HepG2 (cell line): ENCODE results near the gene SIAH1. TPM values are rescaled to one million over a fixed set of nuclear protein-coding genes. Genes with fewer than 3 reads are reported as not detected.

Source experiments
- ARNTL ChIP-seq: sonication (generic); formaldehyde crosslinking; IDR thresholded peaks from 2 replicates; pipeline ENCODE4 v1.4.0; 2020; ENCODE audit warnings: mild to moderate bottlenecking, missing genetic modification reagents
- CBX5 ChIP-seq: sonication (generic); formaldehyde crosslinking; IDR thresholded peaks from 2 replicates; pipeline ENCODE4 v1.4.0; 2020; ENCODE audit warnings: missing genetic modification reagents, borderline replicate concordance
- DBP ChIP-seq: sonication (generic); formaldehyde crosslinking; IDR thresholded peaks from 2 replicates; pipeline ENCODE4 v1.4.0; 2020; ENCODE audit warnings: missing genetic modification reagents; ENCODE audit errors: not compliant biosample characterization
- EED ChIP-seq: sonication (generic); formaldehyde crosslinking; IDR thresholded peaks from 2 replicates; pipeline ENCODE4 v1.5.0; 2020; ENCODE audit warnings: mild to moderate bottlenecking, missing genetic modification reagents
- HIC2 ChIP-seq: sonication (generic); formaldehyde crosslinking; IDR thresholded peaks from 2 replicates; pipeline ENCODE4 v1.9.0; 2022; ENCODE audit warnings: low read depth, missing genetic modification reagents
- IKZF4 ChIP-seq: sonication (generic); formaldehyde crosslinking; IDR thresholded peaks from 2 replicates; pipeline ENCODE4 v1.5.1; 2020; ENCODE audit warnings: borderline replicate concordance, mild to moderate bottlenecking, low read depth, missing genetic modification reagents; ENCODE audit errors: not compliant biosample characterization
- KDM4B ChIP-seq: sonication (generic); formaldehyde crosslinking; IDR thresholded peaks from 2 replicates; pipeline ENCODE4 v1.4.0; 2020; ENCODE audit warnings: missing genetic modification reagents
- LBX2 ChIP-seq: sonication (generic); formaldehyde crosslinking; IDR thresholded peaks from 2 replicates; pipeline ENCODE4 v1.5.0; 2020; ENCODE audit warnings: missing genetic modification reagents, mild to moderate bottlenecking, borderline replicate concordance
- MEIS2 ChIP-seq: sonication (generic); formaldehyde crosslinking; IDR thresholded peaks from 2 replicates; pipeline ENCODE4 v1.9.0; 2021; ENCODE audit warnings: mild to moderate bottlenecking, missing genetic modification reagents
- MTA3 ChIP-seq: sonication (generic); formaldehyde crosslinking; IDR thresholded peaks from 2 replicates; pipeline ENCODE4 v1.4.0; 2020; ENCODE audit warnings: missing genetic modification reagents
- PLSCR1 ChIP-seq: sonication (generic); formaldehyde crosslinking; IDR thresholded peaks from 2 replicates; pipeline ENCODE4 v1.5.0; 2020; ENCODE audit warnings: missing genetic modification reagents, mild to moderate bottlenecking, borderline replicate concordance
- RARA ChIP-seq: IDR thresholded peaks from 2 replicates; pipeline ENCODE4 v1.6.1; 2016; ENCODE audit warnings: missing genetic modification reagents, missing compliant biosample characterization
- RBAK ChIP-seq: sonication (generic); formaldehyde crosslinking; IDR thresholded peaks from 2 replicates; pipeline ENCODE4 v1.5.1; 2020; ENCODE audit warnings: mild to moderate bottlenecking, missing genetic modification reagents
- SNAI1 ChIP-seq: sonication (generic); formaldehyde crosslinking; IDR thresholded peaks from 2 replicates; pipeline ENCODE4 v1.5.0; 2020; ENCODE audit warnings: mild to moderate bottlenecking, missing genetic modification reagents, borderline replicate concordance
- THAP8 ChIP-seq: sonication (generic); formaldehyde crosslinking; IDR thresholded peaks from 2 replicates; pipeline ENCODE4 v1.5.1; 2020; ENCODE audit warnings: missing genetic modification reagents, mild to moderate bottlenecking, borderline replicate concordance
- ZBTB7A ChIP-seq: sonication (generic); formaldehyde crosslinking; IDR thresholded peaks from 2 replicates; pipeline ENCODE4 v1.8.0; 2022; ENCODE audit warnings: mild to moderate bottlenecking, missing genetic modification reagents
- ZMYM4 ChIP-seq: sonication (generic); formaldehyde crosslinking; IDR thresholded peaks from 2 replicates; pipeline ENCODE4 v1.8.1; 2023; ENCODE audit warnings: mild to moderate bottlenecking, missing genetic modification reagents
- ZNF274 ChIP-seq: sonication (generic); formaldehyde crosslinking; IDR thresholded peaks from 2 replicates; pipeline ENCODE4 v1.5.1; 2020; ENCODE audit warnings: mild to moderate bottlenecking, missing genetic modification reagents
- ZNF276 ChIP-seq: sonication (generic); formaldehyde crosslinking; IDR thresholded peaks from 2 replicates; pipeline ENCODE4 v1.4.0; 2020; ENCODE audit warnings: mild to moderate bottlenecking, low read depth, missing genetic modification reagents
- ZNF557 ChIP-seq: sonication (generic); formaldehyde crosslinking; IDR thresholded peaks from 2 replicates; pipeline ENCODE4 v1.4.0; 2020; ENCODE audit warnings: missing genetic modification reagents
- ZNF703 ChIP-seq: sonication (generic); formaldehyde crosslinking; IDR thresholded peaks from 2 replicates; pipeline ENCODE4 v1.5.1; 2020; ENCODE audit warnings: missing genetic modification reagents, mild to moderate bottlenecking, moderate library complexity, borderline replicate concordance
- ZSCAN22 ChIP-seq: sonication (generic); formaldehyde crosslinking; IDR thresholded peaks from 2 replicates; pipeline ENCODE4 v1.4.0; 2020; ENCODE audit warnings: mild to moderate bottlenecking, missing genetic modification reagents
- polyA plus RNA-seq, 8 experiments: library from polyadenylated mRNA; depleted of rRNA in 3 of 8; stranded (reverse) in 7 of 8; unstranded in 1 of 8; fragments of >200 nt; fragmentation: Illumina TruSeq in 4 of 8; extraction: Trizol in 4 of 8; gene quantifications; 2 replicates each; pipeline versions ENCODE4 v1.2.1 to v1.2.3, GENCODE V29; 2011 to 2016; ENCODE audit warnings: low read depth in 4 of 8, missing spikeins in 1 of 8, mixed read lengths in 1 of 8; ENCODE audit not compliant: insufficient read depth in 1 of 8
- total RNA-seq, 5 experiments: library from RNA; depleted of rRNA; stranded (reverse); fragments of >200 nt; fragmentation: Illumina TruSeq; extraction: Trizol; gene quantifications; 2 replicates each; pipeline ENCODE4 v1.2.3, GENCODE V29; 2016; ENCODE audit warnings: low read depth in 1 of 5

SIAH1 gene
- total and polyA plus RNA-seq, 2 of the 13 experiments (the other 11 are each of a cell fraction or from before 2014, with no cell fraction given), result 16.0 to 28.6 TPM

GRCh38 chr16:48385253-48386150 lies at the start of gene SIAH1 (continued):
- TF ChIP-seq DBP (CRISPR knock-in tag) (no peak), IKZF4 (CRISPR knock-in tag) (peak; percentile 85), LBX2 (CRISPR knock-in tag) (0 out of 2 replicates have a peak, but pooled peaks have one; percentile 45), RBAK (CRISPR knock-in tag) (no peak), ARNTL (CRISPR knock-in tag) (no peak), KDM4B (CRISPR knock-in tag) (no peak), ZBTB7A (peak; percentile 66; the same call in 1 of the 2 replicates), HIC2 (CRISPR knock-in tag) (no peak), THAP8 (CRISPR knock-in tag) (peak; percentile 86; the same call in 1 of the 2 replicates), PLSCR1 (CRISPR knock-in tag) (no peak), ZMYM4 (CRISPR knock-in tag) (peak; percentile 68; the same call in 1 of the 2 replicates), ZNF703 (CRISPR knock-in tag) (peak; percentile 49; the same call in 1 of the 2 replicates), RARA (CRISPR knock-in tag) (no peak), MTA3 (no peak), ZNF274 (CRISPR knock-in tag) (peak; percentile 53; the same call in 1 of the 2 replicates), ZNF276 (CRISPR knock-in tag) (no peak; the same call in 1 of the 2 replicates), MEIS2 (peak; percentile 8; the same call in 1 of the 2 replicates), ZNF557 (CRISPR knock-in tag) (no peak), CBX5 (no peak), ZSCAN22 (no peak), EED (CRISPR knock-in tag) (0 out of 2 replicates have a peak, but pooled peaks have one; percentile 10), SNAI1 (CRISPR knock-in tag) (0 out of 2 replicates have a peak, but pooled peaks have one; percentile 48)
